K562 (cell line): ENCODE data around the gene HADHA.

Experiments used
- CHD4 ChIP-seq: fragments of 200-600 bp; sonication (generic); IDR thresholded peaks from 3 replicates; pipeline ENCODE4 v1.6.1; 2012; ENCODE audit warnings: low read depth, mild to moderate bottlenecking, mixed read lengths, low read length, inconsistent platforms; ENCODE audit not compliant: insufficient read depth, insufficient replicate concordance, poor library complexity, severe bottlenecking
- EGR1 ChIP-seq: fragments of 450-650 bp; conservative IDR thresholded peaks from 2 replicates; pipeline ENCODE4 v1.6.1; 2017; ENCODE audit warnings: mild to moderate bottlenecking
- KDM5B ChIP-seq: fragments of 200-600 bp; sonication (generic); IDR thresholded peaks from 2 replicates; pipeline ENCODE4 v1.6.1; 2012; ENCODE audit warnings: low read depth, mild to moderate bottlenecking, moderate library complexity, low read length, control low read depth, inconsistent platforms; ENCODE audit not compliant: insufficient replicate concordance
- MED1 ChIP-seq: sonication (generic); formaldehyde crosslinking; IDR thresholded peaks from 2 replicates; pipeline ENCODE4 v1.8.1; 2023; ENCODE audit warnings: missing genetic modification reagents, borderline replicate concordance
- NONO ChIP-seq, 2 experiments: fragments of 200-400 bp in 1 of 2; fragments of 450-650 bp in 1 of 2; formaldehyde crosslinking in 1 of 2; IDR thresholded peaks; 2 replicates each; pipeline ENCODE4 v1.6.1; 2017; ENCODE audit warnings: low read depth in 2 of 2, mild to moderate bottlenecking in 2 of 2, moderate library complexity in 2 of 2, low read length in 1 of 2
- POLR2A ChIP-seq: fragments of 450-650 bp; conservative IDR thresholded peaks from 2 replicates; pipeline ENCODE4 v1.6.1; 2016
- ZBTB8A ChIP-seq: fragments of 450-650 bp; IDR thresholded peaks from 2 replicates; pipeline ENCODE4 v1.6.1; 2018; ENCODE audit warnings: mild to moderate bottlenecking, moderate library complexity; ENCODE audit not compliant: partially characterized antibody
- ZFP36 ChIP-seq: fragments of 150-350 bp; IDR thresholded peaks from 2 replicates; pipeline ENCODE4 v1.6.1; 2018; ENCODE audit warnings: low read length, low read depth; ENCODE audit not compliant: partially characterized antibody
- TF ChIP-seq, protein P1 (sequence below), 3 experiments: IDR thresholded peaks in 2 of 3; conservative IDR thresholded peaks in 1 of 3; 2 replicates each; pipeline ENCODE4 v1.5.1; 2011 to 2012; ENCODE audit warnings: low read length in 3 of 3, mild to moderate bottlenecking in 3 of 3, control low read depth in 2 of 3, improper control_type of control experiment in 1 of 3, inconsistent platforms in 1 of 3, low read depth in 1 of 3, mixed read lengths in 1 of 3, moderate library complexity in 1 of 3; ENCODE audit not compliant: insufficient read depth in 2 of 3
- TF ChIP-seq, protein P2 (sequence below): fragments of 450-650 bp; IDR thresholded peaks from 2 replicates; pipeline ENCODE4 v1.7.1; 2018; ENCODE audit warnings: mild to moderate bottlenecking, low read depth; ENCODE audit not compliant: partially characterized antibody
- TF ChIP-seq, protein P3 (sequence below): sonication (generic); formaldehyde crosslinking; IDR thresholded peaks from 2 replicates; pipeline ENCODE4 v1.8.0; 2023; ENCODE audit warnings: mild to moderate bottlenecking, missing genetic modification reagents
- TF ChIP-seq, protein P4 (sequence below), 2 experiments: fragments of 450-650 bp; formaldehyde crosslinking in 1 of 2; IDR thresholded peaks; 2 replicates each; pipeline versions ENCODE4 v1.4.0 to v1.6.1; 2014 to 2020; ENCODE audit warnings: mild to moderate bottlenecking in 2 of 2, borderline replicate concordance in 1 of 2, low read depth in 1 of 2

DNA sequence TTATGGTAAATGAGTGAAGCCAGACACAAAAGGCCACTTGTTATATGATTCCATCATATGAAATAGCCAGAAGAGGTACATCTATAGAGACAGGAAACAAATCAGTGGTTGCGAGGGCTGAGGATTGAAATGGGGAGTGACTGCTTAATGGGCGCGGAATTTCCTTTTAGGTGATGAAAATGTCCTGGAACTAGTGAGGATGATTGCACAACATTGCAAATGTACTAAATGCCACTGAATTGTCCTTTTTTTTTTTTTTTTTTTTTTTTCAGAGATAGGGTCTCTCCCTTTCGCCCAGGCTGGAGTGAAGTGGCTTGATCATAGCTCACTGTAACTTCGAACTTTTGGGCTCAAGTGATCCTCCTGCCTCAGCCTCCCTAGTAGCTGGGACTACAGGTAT is 86.9 kb downstream of the HADHA start:
- TF ChIP-seq POLR2A (no peak), ZFP36 (no peak), MED1 (CRISPR knock-in tag) (no peak), KDM5B (no peak), CHD4 (no peak), NONO (IDR thresholded peaks at IDR 0.05; ENCODE audit: low read depth in 2 of 2, low read length in 1 of 2) (no peak), EGR1 (no peak), ZBTB8A (no peak)
- TF ChIP-seq, protein P1, sequence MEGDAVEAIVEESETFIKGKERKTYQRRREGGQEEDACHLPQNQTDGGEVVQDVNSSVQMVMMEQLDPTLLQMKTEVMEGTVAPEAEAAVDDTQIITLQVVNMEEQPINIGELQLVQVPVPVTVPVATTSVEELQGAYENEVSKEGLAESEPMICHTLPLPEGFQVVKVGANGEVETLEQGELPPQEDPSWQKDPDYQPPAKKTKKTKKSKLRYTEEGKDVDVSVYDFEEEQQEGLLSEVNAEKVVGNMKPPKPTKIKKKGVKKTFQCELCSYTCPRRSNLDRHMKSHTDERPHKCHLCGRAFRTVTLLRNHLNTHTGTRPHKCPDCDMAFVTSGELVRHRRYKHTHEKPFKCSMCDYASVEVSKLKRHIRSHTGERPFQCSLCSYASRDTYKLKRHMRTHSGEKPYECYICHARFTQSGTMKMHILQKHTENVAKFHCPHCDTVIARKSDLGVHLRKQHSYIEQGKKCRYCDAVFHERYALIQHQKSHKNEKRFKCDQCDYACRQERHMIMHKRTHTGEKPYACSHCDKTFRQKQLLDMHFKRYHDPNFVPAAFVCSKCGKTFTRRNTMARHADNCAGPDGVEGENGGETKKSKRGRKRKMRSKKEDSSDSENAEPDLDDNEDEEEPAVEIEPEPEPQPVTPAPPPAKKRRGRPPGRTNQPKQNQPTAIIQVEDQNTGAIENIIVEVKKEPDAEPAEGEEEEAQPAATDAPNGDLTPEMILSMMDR (IDR thresholded peaks at IDR 0.05 in 2 of 3, conservative IDR thresholded peaks at IDR 0.05 in 1 of 3; ENCODE audit: insufficient read depth in 2 of 3, low read depth in 1 of 3, low read length in 3 of 3), result no peak
- TF ChIP-seq, protein P2, sequence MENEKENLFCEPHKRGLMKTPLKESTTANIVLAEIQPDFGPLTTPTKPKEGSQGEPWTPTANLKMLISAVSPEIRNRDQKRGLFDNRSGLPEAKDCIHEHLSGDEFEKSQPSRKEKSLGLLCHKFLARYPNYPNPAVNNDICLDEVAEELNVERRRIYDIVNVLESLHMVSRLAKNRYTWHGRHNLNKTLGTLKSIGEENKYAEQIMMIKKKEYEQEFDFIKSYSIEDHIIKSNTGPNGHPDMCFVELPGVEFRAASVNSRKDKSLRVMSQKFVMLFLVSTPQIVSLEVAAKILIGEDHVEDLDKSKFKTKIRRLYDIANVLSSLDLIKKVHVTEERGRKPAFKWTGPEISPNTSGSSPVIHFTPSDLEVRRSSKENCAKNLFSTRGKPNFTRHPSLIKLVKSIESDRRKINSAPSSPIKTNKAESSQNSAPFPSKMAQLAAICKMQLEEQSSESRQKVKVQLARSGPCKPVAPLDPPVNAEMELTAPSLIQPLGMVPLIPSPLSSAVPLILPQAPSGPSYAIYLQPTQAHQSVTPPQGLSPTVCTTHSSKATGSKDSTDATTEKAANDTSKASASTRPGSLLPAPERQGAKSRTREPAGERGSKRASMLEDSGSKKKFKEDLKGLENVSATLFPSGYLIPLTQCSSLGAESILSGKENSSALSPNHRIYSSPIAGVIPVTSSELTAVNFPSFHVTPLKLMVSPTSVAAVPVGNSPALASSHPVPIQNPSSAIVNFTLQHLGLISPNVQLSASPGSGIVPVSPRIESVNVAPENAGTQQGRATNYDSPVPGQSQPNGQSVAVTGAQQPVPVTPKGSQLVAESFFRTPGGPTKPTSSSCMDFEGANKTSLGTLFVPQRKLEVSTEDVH, result no peak
- TF ChIP-seq, protein P3, sequence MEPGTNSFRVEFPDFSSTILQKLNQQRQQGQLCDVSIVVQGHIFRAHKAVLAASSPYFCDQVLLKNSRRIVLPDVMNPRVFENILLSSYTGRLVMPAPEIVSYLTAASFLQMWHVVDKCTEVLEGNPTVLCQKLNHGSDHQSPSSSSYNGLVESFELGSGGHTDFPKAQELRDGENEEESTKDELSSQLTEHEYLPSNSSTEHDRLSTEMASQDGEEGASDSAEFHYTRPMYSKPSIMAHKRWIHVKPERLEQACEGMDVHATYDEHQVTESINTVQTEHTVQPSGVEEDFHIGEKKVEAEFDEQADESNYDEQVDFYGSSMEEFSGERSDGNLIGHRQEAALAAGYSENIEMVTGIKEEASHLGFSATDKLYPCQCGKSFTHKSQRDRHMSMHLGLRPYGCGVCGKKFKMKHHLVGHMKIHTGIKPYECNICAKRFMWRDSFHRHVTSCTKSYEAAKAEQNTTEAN, result no peak
- TF ChIP-seq, protein P4, sequence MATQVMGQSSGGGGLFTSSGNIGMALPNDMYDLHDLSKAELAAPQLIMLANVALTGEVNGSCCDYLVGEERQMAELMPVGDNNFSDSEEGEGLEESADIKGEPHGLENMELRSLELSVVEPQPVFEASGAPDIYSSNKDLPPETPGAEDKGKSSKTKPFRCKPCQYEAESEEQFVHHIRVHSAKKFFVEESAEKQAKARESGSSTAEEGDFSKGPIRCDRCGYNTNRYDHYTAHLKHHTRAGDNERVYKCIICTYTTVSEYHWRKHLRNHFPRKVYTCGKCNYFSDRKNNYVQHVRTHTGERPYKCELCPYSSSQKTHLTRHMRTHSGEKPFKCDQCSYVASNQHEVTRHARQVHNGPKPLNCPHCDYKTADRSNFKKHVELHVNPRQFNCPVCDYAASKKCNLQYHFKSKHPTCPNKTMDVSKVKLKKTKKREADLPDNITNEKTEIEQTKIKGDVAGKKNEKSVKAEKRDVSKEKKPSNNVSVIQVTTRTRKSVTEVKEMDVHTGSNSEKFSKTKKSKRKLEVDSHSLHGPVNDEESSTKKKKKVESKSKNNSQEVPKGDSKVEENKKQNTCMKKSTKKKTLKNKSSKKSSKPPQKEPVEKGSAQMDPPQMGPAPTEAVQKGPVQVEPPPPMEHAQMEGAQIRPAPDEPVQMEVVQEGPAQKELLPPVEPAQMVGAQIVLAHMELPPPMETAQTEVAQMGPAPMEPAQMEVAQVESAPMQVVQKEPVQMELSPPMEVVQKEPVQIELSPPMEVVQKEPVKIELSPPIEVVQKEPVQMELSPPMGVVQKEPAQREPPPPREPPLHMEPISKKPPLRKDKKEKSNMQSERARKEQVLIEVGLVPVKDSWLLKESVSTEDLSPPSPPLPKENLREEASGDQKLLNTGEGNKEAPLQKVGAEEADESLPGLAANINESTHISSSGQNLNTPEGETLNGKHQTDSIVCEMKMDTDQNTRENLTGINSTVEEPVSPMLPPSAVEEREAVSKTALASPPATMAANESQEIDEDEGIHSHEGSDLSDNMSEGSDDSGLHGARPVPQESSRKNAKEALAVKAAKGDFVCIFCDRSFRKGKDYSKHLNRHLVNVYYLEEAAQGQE (IDR thresholded peaks at IDR 0.05; ENCODE audit: borderline replicate concordance), result no peak
- TF ChIP-seq, protein P4 (CRISPR knock-in tag; IDR thresholded peaks at IDR 0.05; ENCODE audit: low read depth), result no peak
